HG03354 (cell line): Measurements from ENCODE around the gene METTL26.

Source experiments
- ATAC-seq: cut with Tn5 transposase; IDR thresholded peaks from one replicate; pipeline ENCODE4 v1.9.1; 2021; ENCODE audit warnings: mild to moderate bottlenecking; ENCODE audit not compliant: unreplicated experiment, poor library complexity, severe bottlenecking

The METTL26 gene

DNA sequence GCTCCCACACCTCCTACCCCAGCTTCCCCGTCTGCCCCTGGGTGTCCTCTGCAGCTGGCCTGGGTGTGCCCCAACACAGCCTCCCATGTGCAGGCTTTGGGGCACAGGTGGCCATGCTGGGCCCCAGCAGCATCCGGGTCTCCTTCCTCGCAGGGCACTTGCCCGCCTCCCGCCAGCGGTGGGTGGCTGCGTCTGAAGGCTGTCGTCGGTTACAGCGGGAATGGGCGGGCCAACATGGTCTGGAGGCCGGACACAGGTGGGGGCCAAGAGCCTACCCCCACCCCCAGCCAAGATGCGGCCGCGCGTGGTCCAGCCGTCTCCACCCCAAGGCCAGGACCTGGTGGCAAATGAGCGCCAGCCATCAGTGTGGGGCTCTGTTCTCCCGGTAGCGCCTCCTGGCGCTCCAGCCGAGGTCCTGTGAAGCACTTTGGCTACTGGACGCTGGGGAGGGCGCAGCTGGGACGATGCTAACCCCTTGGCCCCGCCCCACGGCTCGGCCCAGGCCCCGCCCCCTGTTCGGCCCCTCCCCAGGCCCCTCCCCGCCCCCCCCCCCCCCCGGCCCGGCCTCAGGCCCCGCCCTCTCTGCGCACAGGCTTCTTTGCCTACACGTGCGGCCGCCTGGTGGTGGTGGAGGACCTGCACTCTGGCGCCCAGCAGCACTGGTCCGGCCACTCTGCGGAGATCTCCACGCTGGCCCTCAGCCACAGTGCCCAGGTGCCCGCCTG is 24.5 kb upstream of the METTL26 start:
- peak; percentile 53 for ATAC-seq

DNA sequence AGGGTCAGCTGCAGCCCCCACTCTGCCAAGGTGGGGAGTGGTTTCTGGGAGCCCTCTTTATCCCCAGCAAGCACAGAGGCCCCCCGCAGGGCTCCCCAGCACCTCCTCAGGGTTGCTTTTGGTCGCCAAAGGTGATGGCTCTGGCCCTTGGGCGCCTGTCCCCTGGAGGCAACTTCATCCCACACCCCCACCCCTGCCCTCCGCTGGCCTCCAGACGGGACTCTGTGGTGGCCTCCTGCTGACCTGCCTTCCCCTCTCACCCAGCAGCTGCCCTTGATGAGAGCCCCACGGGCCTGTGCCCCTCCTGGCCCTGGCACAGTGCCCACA is 24.0 kb upstream of the METTL26 start:
- ATAC-seq: peak; percentile 2

DNA sequence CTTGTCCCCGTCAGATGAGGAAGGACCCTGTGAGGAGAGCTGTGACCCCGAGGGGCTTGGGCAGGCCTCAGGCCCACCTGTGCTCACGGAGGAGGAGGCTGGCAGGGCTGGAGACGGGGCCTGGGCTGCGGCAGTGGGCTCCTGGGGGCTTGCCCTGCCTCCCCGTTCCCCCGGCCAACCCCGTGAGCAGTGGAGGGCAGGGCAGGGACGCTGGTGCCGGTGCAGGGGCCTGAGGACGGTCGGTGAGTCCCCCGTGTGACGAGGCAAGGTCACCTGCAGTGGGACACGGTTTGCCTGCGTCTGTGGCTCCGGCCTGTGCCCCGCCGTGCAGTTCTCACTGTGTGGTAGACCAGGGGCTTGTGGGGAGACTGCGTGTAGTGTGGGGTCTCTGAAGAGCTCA is 23.5 kb upstream of the METTL26 start:
- ATAC-seq: no peak

DNA sequence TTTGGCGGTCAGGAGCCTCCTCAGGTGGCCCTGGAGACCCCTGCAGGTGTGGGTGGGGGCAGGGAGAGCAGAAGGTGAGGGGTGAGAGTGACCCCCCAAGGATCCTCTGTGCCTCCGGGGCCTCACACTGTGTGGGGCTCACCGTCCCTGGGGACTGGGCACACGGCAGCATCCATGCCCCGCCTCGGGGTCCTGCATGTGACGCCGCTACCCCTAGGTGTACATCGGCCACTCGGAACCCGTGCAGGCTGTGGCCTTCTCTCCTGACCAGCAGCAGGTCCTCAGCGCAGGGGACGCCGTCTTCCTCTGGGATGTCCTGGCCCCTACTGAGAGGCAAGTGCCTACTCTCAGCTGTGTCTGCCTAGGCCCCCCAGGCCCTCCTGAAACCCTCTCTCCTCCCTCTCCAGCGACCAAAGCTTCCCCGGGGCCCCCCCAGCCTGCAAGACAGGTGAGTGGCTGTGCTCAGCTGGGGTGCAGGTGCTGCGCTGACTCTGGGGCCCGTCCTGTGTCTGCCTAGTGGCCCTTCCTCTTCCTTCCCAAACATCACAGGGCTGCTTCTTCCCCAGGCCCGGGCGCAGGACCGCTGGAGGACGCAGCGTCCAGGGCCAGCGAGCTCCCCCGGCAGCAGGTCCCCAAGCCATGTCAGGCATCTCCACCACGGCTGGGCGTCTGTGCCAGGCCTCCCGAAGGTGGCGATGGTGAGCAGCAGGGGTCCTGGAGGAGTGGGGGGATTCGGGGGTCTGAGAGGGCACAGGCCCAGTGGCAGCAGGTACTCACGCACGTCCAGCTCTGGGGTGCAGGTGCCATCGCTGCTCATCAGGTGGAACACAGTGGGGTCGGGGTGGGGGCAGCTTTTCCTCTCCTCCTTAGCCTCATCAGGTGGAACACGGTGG is 22.8 kb upstream of the METTL26 start:
- no peak for ATAC-seq

DNA sequence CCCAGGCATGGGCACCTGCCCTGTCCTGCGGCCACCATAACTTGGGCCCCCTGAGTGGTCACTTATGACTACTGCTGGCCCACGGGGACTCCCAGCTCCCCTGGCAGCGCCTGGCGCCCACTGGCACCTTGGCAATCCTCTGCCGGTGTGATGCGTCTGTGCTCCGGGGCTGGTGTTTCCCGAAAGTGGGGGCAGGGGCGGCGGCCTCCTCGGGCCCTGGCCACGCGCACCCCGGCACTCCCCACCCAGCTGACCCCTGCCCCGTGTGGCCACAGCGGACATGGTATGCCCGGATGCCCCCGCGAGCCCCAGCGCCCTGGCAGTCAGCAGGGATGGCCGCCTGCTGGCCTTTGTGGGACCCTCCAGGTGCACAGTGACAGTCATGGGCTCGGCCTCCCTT is 21.4 kb upstream of the METTL26 start:
- no peak for ATAC-seq

DNA sequence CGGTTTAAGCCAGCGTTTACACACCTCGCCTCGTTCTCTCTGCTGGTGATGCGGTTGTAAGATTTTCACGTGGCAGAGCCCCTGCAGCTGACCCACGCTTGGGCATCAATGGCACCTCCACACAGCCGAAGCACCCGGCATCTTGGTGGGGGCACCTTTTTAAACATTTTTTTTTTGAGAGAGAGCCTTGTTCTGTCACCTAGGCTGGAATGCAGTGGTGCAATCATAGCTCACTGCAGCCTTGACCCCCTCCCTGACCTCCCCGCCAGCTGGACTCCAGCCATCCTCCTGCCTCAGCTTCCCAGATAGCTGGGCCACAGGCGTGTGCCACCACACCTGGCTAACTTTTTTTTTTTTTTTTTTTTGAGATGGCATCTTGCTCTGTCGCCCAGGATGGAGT is 17.9 kb upstream of the METTL26 start:
- ATAC-seq: no peak

DNA sequence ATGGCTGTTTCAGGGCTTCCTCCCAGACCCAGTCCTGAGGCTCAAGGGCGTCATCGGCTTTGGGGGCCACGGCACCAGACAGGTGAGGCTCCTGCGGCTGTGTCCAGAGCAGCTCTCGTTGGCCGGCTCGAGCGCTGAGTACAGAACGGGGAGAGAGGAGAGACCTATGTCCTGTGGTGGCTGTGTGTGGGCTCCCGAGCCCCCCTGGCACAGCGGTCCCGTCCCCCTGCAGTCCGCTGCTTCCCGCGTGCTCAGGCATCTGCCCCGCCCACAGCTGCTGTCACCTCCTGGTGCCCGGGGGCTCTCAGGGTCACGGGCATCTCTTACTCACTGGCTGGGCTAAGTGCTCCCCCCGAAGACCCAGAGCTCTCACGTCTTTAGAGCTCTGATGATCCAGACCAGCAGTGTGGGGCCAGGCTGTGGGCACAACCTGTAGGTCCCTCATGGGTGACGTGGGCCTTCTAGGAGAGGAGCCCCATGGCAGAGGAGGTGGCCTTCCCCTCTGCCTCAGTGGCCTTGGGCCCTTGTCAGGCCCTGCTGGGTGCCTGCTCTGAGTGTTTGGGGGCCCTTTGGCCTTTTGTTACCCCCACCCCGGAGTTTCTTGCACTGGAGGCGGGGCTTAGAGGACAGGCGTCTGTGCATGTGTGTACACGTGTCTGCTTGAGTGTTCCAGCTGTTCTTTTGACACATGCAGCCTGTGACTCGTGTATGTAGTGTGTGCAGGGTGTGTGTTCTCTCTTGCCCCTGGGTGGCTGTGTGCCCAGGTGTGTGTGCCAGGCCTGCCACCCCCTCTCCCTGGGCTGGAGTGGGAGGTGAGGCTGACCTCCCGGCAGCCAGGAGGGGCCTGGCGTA is 16.6 kb upstream of the METTL26 start:
- no peak for ATAC-seq

DNA sequence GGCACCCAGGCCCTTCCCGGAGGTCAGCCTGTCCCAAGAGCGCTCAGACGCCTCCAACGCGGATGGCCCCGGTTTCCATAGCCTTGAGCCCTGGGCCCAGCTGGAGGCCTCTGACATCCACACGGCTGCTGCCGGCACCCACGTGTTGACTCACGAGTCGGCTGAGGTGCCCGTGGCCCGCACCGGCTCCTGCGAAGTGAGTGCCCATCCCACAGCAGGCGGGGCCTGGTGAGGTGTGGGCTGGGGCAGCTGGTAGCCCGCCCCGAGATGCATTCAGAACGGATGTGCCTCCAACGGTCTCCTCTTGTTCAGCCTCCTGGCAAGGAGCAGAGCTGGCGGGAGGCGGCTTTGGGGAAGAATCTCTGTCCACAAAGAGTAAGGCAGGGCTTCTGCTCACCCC is 15.7 kb upstream of the METTL26 start:
- no peak for ATAC-seq

DNA sequence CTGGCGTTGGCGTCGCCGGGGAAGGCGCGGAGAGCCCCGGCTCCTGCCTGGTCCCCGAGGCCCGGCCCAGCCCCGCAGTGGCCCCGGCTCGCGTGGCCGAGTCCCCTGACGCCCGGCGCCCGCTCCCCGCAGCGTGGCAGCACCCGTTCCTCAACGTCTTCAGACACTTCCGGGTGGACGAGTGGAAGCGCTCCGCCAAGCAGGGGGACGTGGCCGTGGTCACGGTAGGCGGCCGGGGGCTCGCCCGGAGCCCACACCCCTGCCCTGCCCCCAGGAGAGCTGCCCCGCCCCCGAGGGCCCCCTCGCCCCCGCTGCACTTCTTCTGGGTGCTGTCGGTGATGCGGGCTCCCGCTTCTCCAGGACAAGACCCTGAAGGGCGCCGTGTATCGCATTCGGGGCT is 13.5 kb upstream of the METTL26 start:
- peak; percentile 13 for ATAC-seq

DNA sequence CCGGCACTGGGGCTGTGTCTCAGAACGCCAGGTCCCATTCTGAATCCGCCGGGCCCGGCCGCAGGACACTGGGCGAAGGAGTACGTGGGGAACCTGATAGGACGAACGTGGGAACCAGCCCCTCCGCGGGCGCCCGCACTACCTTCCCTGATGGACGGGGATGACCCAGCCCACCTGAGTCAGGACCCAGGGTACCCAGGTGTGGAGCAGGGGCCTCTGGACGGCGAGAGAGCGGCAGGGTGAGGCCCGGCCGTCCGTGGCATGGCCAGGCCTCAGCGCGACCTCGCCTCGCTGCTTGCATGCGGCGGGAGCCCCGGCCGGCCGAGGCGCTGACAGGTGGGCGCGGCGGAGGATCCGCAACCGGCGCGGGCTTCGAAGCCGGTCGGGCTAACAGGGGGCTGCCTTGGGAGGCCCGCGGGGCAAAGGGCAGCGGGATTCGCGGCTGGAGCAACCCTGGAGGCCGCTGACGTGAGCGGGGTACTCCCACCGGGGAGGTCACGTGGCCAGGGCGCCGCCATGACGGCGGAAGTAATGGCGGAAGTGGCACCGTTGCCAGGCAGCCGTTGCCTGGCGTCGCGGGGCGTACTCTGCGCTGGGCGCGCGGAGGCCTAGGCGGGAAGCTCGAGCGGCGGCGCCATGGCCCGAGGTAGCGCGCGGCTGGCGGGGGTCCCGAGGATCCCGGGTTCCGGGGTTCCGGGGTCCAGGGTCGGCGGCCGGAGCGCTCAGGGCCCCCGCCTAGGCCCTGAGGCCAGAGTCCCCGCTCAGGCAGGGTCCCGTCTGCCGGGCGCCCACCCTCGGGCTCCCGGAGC is 12.9 kb upstream of the METTL26 start, which contains the start of gene WDR90:
TSS of gene WDR90 (plus strand) at position 585 of the 809 bp plus-strand sequence. CDS start at position 637, 52 bp downstream.
- ATAC-seq: peak; percentile 79

DNA sequence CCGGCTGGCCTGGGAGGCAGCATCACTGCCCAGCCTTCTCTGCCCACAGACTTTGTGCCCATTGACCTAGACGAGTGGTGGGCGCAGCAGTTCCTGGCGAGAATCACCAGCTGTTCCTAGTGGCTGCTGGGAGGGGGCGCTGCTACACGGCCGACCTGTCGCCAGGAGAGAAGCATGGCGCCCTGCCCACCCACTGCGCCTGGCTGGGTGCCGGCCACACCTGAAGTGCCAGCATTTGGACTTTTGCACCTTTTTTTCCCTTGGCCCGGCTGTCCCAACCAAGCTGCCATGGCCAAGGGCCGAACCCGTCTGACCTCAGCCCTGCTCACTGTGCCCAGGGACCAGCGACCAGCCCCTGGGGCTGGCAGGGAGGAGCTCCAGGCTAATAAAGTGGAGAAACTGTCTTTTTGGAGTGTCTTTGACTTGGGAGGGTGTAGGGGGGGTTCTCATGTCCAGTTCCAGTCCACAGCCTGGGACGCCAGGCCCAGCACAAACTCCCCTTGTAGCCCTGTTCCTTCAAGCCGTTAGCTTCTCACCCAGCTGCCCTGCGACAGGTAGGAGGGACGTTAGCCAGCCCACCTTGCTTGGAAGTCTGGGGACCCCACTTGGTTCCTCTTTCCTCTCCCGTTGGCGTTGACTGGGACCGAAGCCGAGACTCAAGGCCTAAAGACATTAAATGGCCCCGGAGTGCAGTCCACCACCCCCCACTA is 12.1 kb upstream of the METTL26 start:
- no peak for ATAC-seq

DNA sequence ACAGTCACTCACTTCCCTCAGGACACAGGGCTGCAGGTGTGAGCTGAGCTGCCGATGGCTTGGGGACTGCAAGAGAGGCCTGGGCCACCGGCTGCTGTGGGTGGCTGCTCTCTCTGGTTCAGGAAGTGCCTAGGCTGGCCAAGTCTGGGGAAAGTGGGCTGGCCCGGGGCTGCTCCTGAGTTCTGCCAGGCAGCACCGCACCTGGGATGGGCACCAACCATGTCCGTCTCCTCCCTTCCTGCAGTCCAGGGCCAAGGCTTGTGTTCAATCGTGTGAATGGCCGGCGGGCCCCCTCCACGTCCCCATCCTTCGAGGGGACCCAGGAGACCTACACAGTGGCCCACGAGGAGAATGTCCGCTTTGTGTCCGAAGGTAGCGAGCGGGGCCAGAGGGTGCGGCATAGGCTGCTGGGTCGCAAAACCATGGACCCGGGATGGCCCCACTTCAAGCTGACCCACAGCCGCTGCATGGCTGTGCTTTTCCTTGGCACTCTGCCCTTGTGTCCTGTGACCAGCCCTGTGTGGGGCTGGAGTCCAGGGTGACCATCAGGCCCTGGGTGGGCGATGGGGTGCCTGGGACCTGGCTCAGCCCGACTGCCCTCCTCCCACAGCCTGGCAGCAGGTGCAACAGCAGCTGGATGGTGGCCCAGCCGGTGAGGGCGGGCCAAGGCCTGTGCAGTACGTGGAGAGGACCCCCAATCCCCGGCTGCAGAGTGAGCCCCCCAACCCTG is 11.2 kb upstream of the METTL26 start:
- no peak for ATAC-seq

DNA sequence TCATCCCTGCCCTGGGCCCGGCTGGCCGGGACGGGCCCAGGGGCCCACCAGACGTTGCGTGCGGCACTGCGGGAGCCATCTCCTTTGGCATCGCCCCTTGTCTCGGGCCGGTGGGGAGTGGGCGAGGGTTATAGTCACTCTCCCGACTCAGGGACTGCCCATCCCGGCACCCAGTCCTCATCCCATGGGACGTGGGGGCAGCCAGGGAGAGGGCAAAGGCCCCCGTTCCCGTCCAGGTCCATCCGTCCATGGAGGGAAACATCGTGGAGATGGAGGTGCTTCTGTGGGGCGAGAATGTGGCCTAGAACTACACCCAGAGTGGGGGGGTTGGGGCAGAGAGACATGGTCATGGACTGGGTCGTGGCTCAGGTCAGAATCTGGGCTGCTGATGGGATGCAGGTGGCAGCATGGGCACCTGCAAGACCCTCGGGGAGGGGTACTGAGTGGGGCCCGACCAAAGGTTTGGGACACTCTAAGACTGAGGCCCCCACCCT is 10.6 kb upstream of the METTL26 start:
- ATAC-seq: no peak

DNA sequence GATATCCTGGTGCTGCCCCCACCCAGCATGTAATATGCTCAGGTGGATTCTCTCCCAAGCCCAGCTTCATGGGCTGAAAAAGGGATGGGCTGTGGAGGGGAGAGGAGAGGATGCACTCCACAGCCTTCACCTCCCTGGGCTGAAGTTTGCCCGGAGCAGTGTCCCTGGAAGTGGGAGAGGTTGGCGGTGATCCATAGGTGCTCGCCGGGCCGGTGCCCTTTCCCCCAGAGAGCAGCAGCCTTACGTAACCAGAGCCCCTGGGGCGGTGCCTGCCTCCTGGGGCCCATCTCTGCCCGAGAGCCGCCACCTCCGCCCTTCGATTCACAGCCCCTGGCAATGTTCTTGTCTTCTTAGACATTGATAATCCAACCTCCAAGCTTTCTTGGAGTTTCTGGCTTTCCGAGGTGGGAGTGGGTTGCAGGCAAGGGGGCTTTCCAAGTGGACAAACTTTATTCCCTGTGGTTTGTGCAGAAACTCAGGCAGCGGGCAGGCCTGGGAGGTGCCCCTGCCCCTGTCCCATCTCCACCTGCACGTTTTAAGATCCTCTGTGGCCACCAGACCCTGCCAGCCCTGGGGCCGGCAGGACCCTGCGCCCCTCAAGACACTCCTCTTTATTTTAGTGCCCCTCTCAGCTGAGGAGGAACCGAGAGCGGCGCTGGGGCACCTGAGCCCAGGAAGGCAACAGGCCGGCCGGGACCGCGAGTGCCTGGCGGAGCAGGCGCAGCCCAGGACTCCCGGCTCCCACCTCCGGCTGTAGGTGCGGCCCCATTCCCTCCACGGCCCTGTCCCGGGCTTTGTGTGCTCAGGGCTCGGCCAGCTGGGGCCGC is 10.0 kb upstream of the METTL26 start:
- ATAC-seq: no peak

DNA sequence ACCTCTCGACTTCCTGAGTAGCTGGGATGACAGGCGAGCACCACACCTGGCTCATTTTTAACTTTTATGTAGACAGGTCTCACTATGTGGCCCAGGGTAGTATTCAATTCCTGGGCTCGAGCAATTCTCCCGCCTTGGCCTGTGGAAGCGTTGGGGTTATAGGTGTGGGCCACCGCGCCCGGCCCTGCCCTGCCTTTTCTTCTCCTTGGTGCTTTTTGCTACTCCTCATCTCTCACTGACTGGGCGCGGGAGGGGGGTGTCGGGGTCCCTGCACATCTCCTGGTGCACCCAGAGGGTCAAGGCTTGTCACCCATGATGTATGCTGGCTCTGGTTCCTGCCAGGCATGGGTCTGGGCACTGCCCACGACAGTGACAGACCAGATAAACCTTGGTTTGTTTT is 8.5 kb upstream of the METTL26 start:
- ATAC-seq: no peak

DNA sequence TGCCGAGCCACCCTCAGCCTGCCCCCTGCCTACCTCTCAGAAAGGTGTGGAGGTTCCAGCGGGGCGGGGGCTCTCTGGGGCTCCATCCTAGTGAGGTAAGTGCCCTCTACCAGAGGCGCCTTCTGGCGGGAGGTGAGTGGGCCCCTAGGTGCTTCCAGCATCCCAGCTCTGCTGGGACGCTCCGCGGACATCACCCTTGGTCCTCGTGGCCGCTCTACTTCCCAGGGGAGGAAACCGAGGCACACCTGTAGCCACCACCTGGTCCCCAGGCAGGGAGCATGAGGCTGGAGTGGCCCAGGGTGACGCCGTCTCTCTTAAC is 6.9 kb upstream of the METTL26 start:
- ATAC-seq: no peak
